Hippocampal formation (tissue), 2 donors: ENCODE data around the gene SNX25.

Experiments used
- DNase-seq, 2 donors: peaks; one replicate each; lab custom pipeline; 2025; lab: John Stamatoyannopoulos, UW

Gene SNX25

DNA sequence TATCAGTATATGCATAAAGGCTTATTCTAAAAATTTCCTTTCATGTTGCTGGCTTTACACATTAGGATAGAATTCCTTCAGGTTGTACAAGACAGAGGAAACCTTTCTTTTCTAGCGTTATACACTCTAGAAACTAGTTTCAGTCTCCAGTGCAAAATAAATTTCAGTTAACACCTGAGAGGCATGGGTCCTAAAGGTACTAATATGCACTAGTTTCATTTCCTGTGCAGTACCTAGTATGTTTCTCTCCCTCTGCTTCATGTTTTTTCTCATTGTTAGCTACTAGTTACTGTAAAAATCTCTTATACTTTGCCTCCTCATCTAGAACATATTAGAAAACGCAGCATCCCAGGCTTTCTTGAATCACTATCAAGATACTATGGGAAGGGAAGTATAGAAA is 54.0 kb downstream of the SNX25 start:
- no peak for DNase-seq

DNA sequence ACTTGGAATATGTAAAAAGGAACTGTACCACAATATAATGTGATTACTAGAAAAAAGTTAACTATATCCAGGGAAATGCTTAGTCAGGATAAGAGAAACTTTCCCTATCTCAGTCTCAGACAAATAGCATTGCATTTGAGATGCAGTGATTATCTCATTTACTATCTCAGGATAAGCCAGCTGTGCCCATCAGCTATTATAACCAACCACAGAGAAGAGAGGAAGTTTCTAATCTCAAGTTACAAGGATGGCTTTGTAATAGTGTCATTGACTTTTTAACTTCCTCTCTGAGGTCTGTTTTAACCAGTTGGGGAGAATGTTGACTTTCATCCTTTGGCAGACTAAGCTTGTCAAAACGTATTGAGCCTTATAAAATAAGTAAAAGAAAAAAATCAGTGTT is 56.5 kb downstream of the SNX25 start:
- DNase-seq = no peak

DNA sequence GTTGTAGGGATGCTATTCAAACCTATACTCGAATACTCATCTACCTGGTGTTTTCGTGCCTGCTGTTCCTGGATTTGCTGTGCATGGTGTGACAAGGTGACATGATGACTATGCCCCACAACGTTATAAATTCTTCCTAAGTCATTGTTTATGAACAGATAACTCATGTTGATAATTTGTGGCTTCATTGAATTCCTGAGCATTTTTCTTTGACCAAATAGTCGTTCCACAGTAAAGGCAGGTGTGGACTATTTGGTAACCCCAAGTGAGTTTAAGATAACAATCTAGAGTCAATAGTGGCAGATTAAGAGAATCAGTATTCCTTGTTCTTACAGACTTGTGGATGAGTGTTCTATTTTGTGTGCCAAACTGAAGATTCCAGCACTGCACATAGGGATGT is 59.9 kb downstream of the SNX25 start:
- no peak for DNase-seq

DNA sequence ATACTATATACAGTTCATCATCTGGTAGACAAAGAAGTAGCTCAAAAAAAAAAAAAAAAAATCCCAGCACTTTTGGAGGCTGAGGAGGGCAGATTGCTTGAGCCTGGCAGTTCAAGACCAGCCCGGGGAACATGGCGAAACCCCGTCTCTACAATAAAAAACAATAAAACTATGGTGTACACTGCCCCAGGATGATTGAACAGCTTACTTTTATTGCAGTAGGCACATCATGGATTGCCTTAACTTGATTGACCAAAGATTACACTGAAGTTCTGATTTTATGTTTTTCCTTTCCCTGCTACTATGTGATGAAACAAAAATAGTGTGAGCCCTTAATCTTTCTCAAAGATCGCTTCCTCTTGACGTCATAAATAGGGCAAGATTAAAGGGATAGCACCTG is 60.6 kb downstream of the SNX25 start:
- DNase-seq = no peak

DNA sequence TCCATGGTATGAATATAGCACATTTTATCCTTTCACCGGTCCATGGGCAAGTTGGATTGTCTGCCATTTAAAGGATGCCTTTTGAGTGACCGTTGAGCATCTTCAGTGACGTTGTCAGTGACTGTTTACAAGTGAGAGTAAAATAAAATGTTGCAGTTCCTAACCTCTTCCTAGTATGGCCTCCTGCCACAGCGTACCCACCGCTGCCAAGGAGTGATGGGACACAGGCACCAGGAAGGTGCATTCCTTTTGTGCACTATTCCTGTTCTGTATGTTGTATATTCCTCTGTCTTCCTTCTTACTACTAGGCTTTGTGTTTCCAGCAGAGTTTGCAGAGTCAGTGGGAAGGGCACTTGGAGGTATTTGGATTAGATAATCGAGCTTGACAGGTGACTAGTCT is 61.5 kb downstream of the SNX25 start:
- no peak for DNase-seq

DNA sequence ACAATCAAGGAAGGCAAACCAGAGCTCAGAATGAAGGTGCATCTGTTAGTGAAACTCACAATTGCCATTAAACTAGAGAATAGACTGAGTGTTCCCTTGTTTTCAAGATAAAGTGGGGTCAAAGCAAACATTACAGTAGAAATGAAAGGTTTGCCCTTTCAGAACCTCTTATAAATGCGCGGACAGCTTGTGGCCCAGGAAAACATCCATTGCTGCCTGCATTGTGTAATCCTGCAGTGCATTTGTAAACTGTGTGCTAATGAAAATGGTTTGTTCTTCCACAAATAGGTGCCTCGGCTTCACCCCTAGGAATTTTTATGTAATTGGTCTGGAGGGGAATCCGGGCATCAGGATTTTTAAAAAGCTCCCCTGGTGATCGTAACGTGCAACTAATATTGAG is 62.8 kb downstream of the SNX25 start:
- DNase-seq = no peak

DNA sequence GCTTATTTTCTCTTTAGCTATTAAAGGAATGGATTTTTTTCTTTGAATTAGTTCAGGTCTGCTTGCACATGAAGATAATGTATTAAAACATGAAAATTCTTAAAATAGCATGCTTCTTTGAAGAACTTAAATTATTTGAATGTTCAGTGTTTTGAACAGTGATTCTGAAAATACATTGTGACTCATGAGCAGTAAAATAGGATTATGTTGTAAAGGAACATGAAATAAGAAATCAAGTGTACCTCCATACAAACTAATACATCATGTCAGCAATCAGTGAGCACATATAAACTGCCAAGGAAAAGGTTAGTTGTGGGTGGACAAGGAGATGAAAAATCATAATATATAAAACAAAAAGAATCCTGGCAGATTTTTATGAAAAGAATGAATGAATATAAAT is 66.1 kb downstream of the SNX25 start:
- no peak for DNase-seq

DNA sequence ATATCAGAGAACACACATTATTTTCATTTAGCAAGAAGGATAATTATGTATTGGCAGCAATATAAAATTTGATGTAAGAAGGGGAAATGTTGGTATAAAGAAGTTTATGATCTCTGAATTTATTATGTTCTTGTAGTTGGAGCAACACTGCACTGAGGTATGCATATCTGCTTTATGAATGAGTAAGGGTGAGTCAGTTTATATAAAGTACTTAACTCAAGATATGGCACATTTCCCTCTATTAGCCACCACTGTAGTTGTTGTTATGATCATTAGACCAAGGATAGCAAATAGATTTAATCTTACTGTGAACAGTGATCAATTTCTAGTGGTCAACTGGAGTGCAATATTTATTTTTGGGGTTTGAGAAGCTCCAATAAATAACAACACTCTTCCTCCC is 66.6 kb downstream of the SNX25 start:
- DNase-seq = no peak

DNA sequence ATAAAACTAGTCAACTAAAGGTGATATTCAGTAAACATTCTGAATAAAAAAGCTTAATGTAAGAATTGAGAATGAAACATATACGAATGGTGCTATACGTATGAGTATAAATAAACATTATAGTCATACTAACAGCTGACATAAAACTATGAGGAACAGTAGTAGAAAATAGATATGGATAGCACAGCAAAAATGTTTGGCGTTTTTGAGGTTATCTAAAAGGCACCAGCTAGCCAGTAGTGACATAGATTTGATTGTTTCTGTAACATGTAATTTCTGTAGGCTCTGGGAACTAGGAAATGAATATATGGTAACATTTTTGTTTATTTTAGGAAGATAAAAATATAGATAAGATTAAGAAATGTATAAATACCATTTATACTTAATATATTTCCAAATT is 69.3 kb downstream of the SNX25 start:
- DNase-seq = no peak

DNA sequence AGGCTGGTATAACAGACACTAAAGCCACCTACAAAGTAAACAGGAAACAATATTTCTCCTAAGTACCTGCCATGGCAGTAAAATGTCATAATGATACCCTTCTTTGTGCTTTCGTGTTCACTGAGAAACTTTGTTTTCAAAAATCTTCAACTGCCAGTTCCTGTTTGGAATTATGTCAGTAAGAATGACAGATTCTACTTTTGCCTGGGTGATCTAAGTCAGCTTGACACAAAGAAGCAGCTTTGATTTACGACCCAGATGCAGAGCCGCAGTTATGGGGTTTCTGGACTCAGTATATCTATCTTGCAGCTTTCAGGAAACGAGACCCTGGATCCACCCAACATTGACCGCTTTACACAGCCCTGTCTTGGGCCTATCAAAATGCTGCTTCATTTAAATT is 71.2 kb downstream of the SNX25 start:
- DNase-seq = no peak

DNA sequence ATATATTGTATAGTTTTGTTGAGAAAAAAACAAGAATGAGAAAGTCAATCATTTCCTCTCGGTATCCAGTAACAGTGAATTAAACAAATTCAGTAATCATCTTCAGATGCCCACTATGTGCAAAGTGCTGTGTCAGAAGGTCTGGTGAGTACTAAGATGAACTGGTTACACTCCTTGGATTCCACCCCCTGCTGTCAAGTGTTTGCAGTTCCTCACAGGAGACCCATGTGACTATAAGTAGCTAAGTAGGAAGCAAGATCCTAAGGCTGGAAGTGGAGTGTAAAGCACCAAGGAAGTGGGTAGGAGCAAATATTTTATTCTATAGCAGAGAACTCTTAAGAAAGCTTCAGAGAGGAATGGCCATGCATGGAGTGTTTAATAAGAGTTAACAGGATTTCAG is 73.6 kb downstream of the SNX25 start:
- no peak for DNase-seq

DNA sequence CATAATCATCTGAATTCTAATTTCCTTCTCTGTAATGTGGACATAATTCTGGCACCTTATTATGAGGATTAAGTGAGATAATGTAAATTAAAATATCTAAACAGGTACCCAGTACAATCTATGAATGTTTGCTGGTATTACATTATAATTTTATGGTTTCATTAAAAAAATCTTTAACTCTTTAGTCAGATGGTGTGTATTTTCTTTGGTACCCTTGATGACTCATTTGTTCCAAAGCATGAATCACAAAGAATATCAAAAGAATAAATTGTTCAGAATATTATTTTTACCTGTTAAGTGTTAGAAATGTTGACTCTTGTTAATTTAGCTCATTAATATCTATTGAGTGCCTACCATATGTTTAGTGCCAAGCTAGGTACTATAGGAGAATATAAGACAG is 74.3 kb downstream of the SNX25 start:
- DNase-seq = no peak

DNA sequence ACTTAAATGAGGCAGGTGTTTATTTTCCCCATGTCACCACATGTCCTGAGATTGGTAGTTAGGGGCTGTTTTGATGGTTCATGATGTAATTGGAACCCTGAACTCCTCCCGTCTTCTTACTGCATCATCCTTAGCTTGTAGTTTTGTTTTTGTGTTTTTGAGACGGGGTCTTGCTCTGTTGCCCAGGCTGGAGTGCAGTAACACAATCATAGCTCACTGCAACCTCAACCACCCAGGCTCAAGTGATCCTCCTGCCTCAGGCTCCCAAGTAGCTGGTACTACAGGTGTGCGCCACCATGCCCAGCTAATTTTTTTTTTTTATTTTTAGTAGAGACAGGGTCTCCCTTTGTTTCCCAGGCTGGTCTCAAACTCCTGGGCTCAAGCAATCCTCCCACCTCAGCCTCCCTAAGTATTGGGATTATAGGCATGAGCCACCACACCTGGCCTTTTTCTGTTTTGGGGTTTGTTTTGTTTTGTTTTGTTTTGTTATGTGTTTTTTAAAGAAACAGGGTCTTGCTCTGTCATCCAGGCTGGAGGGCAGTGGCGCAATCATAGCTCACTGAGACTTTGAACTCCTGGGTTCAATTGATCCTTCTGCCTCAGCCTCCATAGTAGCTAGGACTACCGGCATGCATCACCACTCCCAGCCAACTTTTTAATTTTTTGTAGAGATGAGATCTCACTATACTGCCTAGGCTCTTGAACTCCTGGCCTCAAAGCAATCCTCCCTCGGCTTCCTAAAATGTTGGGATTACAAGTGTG is 76.4 kb downstream of the SNX25 start:
- no peak for DNase-seq

DNA sequence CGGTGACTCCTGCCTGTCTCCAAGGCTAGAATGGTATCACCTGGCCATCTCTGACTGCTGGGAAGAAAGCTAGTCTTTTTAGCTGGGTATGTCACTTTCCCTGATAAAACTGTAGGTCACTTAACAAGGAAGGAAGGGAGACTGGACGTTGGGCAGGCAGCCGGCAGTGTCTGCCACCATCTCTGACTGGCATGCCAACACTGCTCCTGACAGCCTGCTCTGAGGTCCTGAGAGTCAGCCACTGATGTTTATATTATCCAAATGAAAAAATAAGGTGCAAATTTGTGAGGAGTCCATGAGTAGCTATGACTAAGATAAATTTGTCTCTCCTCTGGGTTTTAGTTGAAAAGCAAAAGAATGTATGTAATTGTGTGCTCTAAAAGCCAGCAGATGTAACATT is 77.2 kb downstream of the SNX25 start:
- no peak for DNase-seq

DNA sequence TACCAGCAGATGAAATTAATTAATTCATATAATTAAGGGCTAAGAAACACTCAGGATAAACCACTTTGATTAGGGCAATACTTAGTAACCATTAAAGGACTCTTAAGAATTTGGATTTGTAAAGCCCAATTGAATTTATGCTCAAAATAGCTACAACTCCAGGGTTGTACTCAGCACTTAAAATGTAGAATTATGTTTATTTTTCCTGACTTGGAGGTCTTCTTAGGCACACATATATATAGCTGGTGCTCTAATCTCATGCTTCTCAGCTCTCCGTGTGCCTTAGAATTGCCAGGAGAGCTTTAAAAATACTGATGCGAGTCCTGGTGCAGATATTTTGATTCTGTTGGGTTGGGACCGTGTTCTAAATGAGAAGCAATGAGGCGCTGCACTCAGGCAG is 77.6 kb downstream of the SNX25 start:
- DNase-seq = no peak

DNA sequence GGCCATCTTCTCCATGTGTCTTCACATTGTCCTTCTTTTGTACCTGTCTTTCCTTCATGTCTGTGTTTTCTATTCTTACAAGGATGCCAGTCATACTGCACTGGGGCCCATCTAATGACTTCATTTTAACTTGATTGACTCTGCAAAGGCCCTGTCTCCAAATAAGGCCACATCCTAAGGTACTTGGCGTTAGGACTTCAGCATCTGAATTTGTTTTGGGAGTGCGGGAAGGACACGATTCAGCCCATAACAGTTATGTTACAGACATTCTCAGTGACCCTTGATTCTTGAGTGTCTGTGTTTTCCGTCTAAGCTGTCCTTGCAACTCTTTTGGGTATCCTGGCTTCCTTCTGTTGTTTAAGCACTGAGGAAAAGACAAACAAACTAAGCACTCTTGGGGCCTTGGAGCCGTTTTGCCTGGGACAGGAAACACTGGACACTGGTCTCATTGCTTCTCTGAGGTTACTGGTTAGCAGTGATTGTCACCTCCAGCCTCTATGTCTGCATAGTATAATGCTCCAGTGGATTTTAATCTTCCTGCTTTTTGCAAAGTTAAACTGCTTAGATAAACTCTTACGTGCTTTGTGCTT is 80.7 kb downstream of the SNX25 start:
- DNase-seq = no peak

DNA sequence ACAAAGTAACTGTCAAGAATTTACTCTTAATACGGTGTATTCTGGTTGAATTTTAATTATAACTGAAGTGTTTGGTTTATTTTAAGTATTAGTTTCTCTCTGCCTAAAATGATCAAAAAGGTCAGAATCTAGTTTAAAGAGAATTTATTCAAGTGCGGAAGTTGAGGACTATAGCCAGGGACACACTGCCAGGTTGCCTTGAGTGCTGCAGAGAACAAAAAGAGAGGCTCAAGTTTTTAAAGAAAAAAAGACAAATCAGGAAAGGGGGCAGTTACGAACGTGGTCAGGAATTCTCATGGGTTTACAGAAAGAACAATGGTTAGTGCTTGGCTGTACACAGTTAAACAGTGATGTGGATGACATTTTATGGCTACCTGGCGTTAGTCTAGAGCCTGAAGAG is 81.3 kb downstream of the SNX25 start:
- DNase-seq = no peak

DNA sequence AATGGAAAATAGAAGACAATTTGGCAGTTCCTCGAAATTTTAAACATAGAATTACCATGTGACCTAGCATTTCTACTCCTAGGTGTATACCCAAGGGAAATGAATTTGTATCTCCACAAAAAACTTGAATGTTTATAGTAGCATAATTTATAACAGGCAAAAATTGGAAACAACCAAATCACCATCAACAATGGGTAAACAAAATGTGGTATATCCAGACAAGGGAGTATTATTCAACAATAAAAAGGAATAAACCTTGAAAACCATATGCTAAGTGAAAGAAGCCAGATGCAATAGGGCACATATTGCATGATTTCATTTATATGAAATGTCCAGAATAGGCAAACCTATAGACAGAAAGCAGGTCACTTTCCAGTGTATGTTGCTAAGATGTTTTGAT is 83.8 kb downstream of the SNX25 start:
- DNase-seq = no peak

DNA sequence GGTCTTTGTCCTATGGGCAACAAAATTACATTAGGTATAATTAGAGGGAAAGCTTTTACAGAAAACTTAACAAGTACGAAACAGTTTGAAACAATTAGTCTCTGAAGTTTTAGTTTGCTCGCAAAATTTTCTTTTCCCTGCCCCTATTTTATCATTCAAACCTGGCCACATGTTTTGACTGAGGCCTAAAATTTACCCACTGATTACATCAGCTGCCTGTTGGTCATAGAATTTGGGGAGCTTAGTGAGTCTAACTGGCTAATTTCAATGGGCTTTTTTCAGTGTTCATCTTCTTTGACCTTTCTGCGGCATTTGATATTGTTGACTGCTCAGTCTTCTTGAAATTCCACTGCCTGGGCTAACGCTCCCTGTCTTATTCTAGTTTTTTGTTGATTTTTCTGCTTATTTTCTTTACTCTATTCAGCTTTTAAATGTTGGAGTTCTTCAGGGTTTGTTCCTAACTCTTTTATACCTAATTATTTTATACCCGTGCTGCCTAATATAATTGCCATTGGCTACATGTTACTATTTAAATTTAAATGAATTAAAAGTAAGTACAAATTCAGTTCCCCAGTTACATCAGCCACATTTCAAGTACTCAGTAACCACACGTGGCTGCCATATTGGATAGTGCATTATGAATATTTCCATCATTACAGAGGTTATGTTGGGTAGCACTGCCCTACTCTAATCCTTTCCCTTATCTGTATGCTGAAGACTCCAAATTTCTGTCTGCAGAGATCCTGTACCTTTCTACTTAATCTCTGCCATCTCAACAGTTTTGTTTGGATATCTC is 87.5 kb downstream of the SNX25 start:
- no peak for DNase-seq

DNA sequence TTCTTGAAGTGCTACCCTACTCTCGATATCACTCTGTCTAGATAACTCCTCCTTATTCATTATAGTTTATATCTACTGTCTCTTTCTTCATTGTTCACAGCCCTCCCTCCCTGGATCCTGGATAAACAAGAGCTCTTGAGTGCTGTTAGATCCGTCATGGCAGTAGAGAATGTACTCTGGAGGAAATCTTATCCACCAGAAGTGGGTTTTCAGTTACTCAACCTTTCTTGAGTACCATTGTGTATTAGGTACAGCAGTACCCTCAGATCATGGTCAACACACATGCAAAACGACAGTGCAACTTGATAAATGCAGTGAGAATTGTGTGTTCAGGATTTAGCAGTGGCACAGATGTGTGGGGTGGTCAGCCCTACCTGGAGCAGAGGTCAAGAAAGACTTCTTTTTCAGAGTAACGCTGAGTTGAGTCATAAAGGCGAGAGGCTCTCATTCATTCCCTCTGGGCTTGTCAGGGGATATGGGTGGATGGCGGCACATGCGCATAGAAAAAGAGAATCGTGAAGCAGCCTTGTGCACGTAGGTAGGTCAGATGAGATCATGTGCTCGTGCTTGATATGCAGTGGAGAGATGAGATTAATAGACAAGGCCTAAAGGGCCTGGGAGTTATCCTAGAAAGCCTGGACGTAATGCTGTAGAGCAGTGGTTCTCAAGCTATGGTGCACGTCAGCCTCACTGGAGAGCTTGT is 89.5 kb downstream of the SNX25 start:
- DNase-seq = no peak

DNA sequence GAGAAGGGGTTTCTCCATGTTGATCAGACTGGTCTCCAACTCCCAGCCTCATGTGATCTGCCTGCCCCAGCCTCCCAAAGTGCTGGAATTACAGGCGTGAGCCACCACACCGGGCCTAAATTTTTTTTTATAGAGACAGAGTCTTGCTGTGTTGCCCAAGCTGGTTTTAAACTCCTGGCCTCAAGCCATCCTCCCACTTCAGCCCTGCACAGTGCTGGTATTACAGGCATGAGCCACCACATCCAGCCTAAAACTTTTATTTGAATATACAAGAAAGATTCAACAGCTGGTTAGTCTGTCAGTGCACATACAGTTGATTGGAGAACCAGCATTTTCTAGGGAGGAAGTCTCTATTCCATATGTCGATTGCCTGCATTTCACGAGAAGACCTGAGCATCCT is 95.1 kb downstream of the SNX25 start:
- no peak for DNase-seq

DNA sequence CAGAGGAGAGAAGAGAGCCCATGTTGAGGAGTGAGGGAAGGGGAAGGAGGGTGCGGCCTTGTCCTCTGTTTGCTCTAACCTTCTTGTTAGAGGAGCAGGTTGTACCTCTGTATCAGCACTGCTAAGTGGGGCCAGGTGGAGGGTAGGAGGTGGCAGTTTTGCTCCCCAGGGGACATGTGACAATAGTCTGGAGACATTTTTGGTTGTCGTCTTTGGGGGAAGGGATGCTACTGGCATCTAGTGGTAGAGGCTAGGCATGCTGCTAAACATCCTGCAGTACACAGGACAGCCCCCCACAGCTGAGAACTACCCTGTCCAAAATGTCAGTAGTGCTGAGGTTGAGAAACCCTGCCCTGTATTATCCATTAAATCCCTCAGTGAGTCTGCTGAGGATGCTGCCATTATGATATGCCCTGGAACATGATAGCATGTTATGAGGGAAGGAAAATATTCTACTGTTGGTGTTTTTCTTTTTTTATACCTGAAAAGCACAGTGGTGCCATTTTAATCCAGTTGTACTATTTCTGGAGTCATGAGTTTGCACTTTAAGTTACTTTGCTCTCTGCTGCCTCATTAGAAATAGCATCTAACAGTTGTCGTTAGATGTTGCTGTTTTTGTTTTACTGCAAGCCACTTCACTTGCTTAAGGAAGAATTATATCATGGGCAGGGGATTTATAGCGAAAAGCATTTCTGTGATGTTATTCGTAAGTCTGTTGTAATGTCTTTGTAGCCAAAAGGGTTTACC is 95.7 kb downstream of the SNX25 start:
- peak in 1 of 2 donors; percentile 15 for DNase-seq
